ENCODE data around the gene PAK4. TPM values are rescaled to one million over a fixed set of nuclear protein-coding genes. Genes with fewer than 3 reads are reported as not detected.

Gene PAK4
- total RNA-seq, 1 donor from 2014 or later, result 19.4 TPM

GRCh38 chr19:39196320-39196719, 70.7 kb downstream of the PAK4 start:
- Histone ChIP-seq H3K36me3 (no peaks in the 10 kb centered on the region), H3K27me3 (no peaks in the 10 kb centered on the region), H3K9me3 (no peaks in the 10 kb centered on the region), H3K4me1 (peaks cover 4% of the 10 kb centered on the region), H3K27ac (no peak overlapping the region), H3K4me3 (no peak overlapping the region)
- intact Hi-C loops (cut with DNase I), result no loop called here
- TF ChIP-seq CTCF (IDR thresholded peaks at IDR 0.05), result no peak
- no peak for TF ChIP-seq POLR2AphosphoS5 (IDR thresholded peaks at IDR 0.05; ENCODE audit: insufficient read depth in 1 of 2, low read depth in 1 of 2)
- TF ChIP-seq POLR2A (IDR thresholded peaks at IDR 0.05), result no peak
- DNase-seq (ENCODE audit: extremely low spot score in 2 of 2), result no peak

- Histone ChIP-seq H3K4me3 (peak within 1 kb of the TSS in 1 of 2 donors; percentile 35), H3K27ac (no peak within 1 kb of the TSS), H3K9me3 (no peaks in the 10 kb centered on the region), H3K4me1 (peaks cover 4% of the 10 kb centered on the region), H3K27me3 (no peaks in the 10 kb centered on the region), H3K36me3 (no peaks in the 10 kb centered on the region)
- intact Hi-C loops (cut with DNase I), result no loop called here
- TF ChIP-seq POLR2AphosphoS5 (IDR thresholded peaks at IDR 0.05; ENCODE audit: insufficient read depth in 1 of 2, low read depth in 1 of 2), result no peak
- no peak for DNase-seq (ENCODE audit: extremely low spot score in 2 of 2)
Measured at GRCh38 chr19:39196860-39197562, 71.4 kb downstream of the PAK4 start, which contains the start of gene NCCRP1. Gene NCCRP1, plus strand, starts transcription at chr19:39196964. Its CDS starts 19 bp downstream, at chr19:39196983.

GRCh38 chr19:39197808-39198207, 72.2 kb downstream of the PAK4 start:
- H3K4me3 ChIP-seq, result peak overlapping the region in 1 of 2 donors; percentile 35
- no peaks in the 10 kb centered on the region for H3K27me3 ChIP-seq
- no peaks in the 10 kb centered on the region for H3K9me3 ChIP-seq
- no peak overlapping the region for H3K27ac ChIP-seq
- H3K36me3 ChIP-seq, result no peaks in the 10 kb centered on the region
- TF ChIP-seq POLR2A (IDR thresholded peaks at IDR 0.05), result no peak
- TF ChIP-seq CTCF (IDR thresholded peaks at IDR 0.05), result no peak
- TF ChIP-seq POLR2AphosphoS5 (IDR thresholded peaks at IDR 0.05; ENCODE audit: insufficient read depth in 1 of 2, low read depth in 1 of 2), result no peak
- peaks cover 4% of the 10 kb centered on the region for H3K4me1 ChIP-seq
- no peak for DNase-seq (ENCODE audit: extremely low spot score in 2 of 2)
- intact Hi-C loops (cut with DNase I), result no loop called here

GRCh38 chr19:39199025-39199424, 73.4 kb downstream of the PAK4 start:
- intact Hi-C loops (cut with DNase I), result no loop called here
- DNase-seq (ENCODE audit: extremely low spot score in 2 of 2), result no peak
- no peak for TF ChIP-seq POLR2A (IDR thresholded peaks at IDR 0.05)
- no peak for TF ChIP-seq POLR2AphosphoS5 (IDR thresholded peaks at IDR 0.05; ENCODE audit: insufficient read depth in 1 of 2, low read depth in 1 of 2)
- no peak for TF ChIP-seq CTCF (IDR thresholded peaks at IDR 0.05)

GRCh38 chr19:39200066-39200802, 74.6 kb downstream of the PAK4 start:
- peaks cover 7% of the 10 kb centered on the region for H3K27me3 ChIP-seq
- H3K4me1 ChIP-seq, result peaks cover 4% of the 10 kb centered on the region
- H3K27ac ChIP-seq, result no peak overlapping the region
- H3K36me3 ChIP-seq, result no peaks in the 10 kb centered on the region
- H3K9me3 ChIP-seq, result no peaks in the 10 kb centered on the region
- no peak overlapping the region for H3K4me3 ChIP-seq
- intact Hi-C loops (cut with DNase I), result loop anchor here (10.0 kb wide), 1 partner anchor 1755 kb away; no protein-coding TSS in a partner anchor
- DNase-seq (ENCODE audit: extremely low spot score in 2 of 2), result no peak
- no peak for TF ChIP-seq POLR2AphosphoS5 (IDR thresholded peaks at IDR 0.05; ENCODE audit: insufficient read depth in 1 of 2, low read depth in 1 of 2)

More at GRCh38 chr19:39199025-39199424, 73.4 kb downstream of the PAK4 start:
- Histone ChIP-seq H3K27me3 (peaks cover 7% of the 10 kb centered on the region), H3K9me3 (no peaks in the 10 kb centered on the region), H3K36me3 (no peaks in the 10 kb centered on the region), H3K4me1 (peaks cover 4% of the 10 kb centered on the region), H3K27ac (no peak overlapping the region), H3K4me3 (peak overlapping the region in 1 of 2 donors; percentile 18)

GRCh38 chr19:39200803-39201115, 75.2 kb downstream of the PAK4 start:
- TF ChIP-seq CTCF (IDR thresholded peaks at IDR 0.05) (no peak), POLR2AphosphoS5 (IDR thresholded peaks at IDR 0.05; ENCODE audit: insufficient read depth in 1 of 2, low read depth in 1 of 2) (no peak), POLR2A (IDR thresholded peaks at IDR 0.05) (no peak)
- Histone ChIP-seq H3K4me1 (peaks cover 4% of the 10 kb centered on the region), H3K27me3 (peaks cover 7% of the 10 kb centered on the region), H3K36me3 (no peaks in the 10 kb centered on the region), H3K27ac (no peak overlapping the region), H3K4me3 (no peak overlapping the region), H3K9me3 (no peaks in the 10 kb centered on the region)
- DNase-seq (ENCODE audit: extremely low spot score in 2 of 2), result no peak
- intact Hi-C loops (cut with DNase I), result loop anchor here (10.0 kb wide), 1 partner anchor 1754 kb away; no protein-coding TSS in a partner anchor

All from vagina (tissue), 2 donors.